ENCODE results near the gene APC.
A peak's percentile ranks its signal among the peaks of the same experiment; 100 is the strongest.

The APC gene

GRCh38 chr5:112732131-112732530, 5.6 kb upstream of the APC start:
- CTCF ChIA-PET: interaction anchor here (0.7 kb wide), 1 partner anchor 226 kb away, joined by 3 read pairs; no protein-coding TSS in a partner anchor
- POLR2A ChIA-PET (ENCODE audit: low non-redundant PET): no interaction called here
- TF ChIP-seq CTCF (conservative IDR thresholded peaks at IDR 0.05; ENCODE audit: low read depth): no peak
- DNase-seq (ENCODE audit: low spot score): no peak
- H3K27ac ChIP-seq: no peak overlapping the region

- ChIA-PET CTCF (no interaction called here), POLR2A (ENCODE audit: low non-redundant PET) (no interaction called here)
- no peak overlapping the region for H3K27ac ChIP-seq
- no peak for TF ChIP-seq CTCF (conservative IDR thresholded peaks at IDR 0.05; ENCODE audit: low read depth)
- DNase-seq (ENCODE audit: low spot score): no peak
Measured at GRCh38 chr5:112733586-112733985, 4.1 kb upstream of the APC start.

GRCh38 chr5:112734597-112734996, 3.1 kb upstream of the APC start:
- H3K27ac ChIP-seq: no peak overlapping the region
- ChIA-PET CTCF (interaction anchor here (0.8 to 1.3 kb wide), 2 partner anchors 10 to 86 kb away, joined by 5 to 6 read pairs; no protein-coding TSS in a partner anchor), POLR2A (ENCODE audit: low non-redundant PET) (no interaction called here)
- TF ChIP-seq CTCF (conservative IDR thresholded peaks at IDR 0.05; ENCODE audit: low read depth): no peak
- no peak for DNase-seq (ENCODE audit: low spot score)

GRCh38 chr5:112735702-112736101, 2.0 kb upstream of the APC start:
- DNase-seq (ENCODE audit: low spot score): peak; percentile 8
- CTCF ChIA-PET: interaction anchor here (0.8 to 1.0 kb wide), 2 partner anchors 74 to 185 kb away, joined by 3 read pairs; no protein-coding TSS in a partner anchor
- no peak for TF ChIP-seq CTCF (conservative IDR thresholded peaks at IDR 0.05; ENCODE audit: low read depth)
- POLR2A ChIA-PET (ENCODE audit: low non-redundant PET): no interaction called here
- no peak overlapping the region for H3K27ac ChIP-seq

GRCh38 chr5:112737070-112737462, 619 bp upstream of the APC start:
- ChIA-PET CTCF (interaction anchor here (0.6 to 1.6 kb wide), 5 partner anchors 9 to 317 kb away, joined by 3 to 10 read pairs (median 3); no protein-coding TSS in a partner anchor), POLR2A (ENCODE audit: low non-redundant PET) (interaction anchor here (1.0 kb wide), 1 partner anchor 9 kb away, joined by 3 read pairs; no protein-coding TSS in a partner anchor)
- no peak for TF ChIP-seq CTCF (conservative IDR thresholded peaks at IDR 0.05; ENCODE audit: low read depth)
- DNase-seq (ENCODE audit: low spot score): no peak
- H3K27ac ChIP-seq: peak overlapping the region; percentile 67

- ChIA-PET CTCF (interaction anchor here (0.5 to 1.6 kb wide), 6 partner anchors 19 to 553 kb away, joined by 3 to 10 read pairs (median 3); no protein-coding TSS in a partner anchor), POLR2A (ENCODE audit: low non-redundant PET) (no interaction called here)
- DNase-seq (ENCODE audit: low spot score): peak; percentile 12
- TF ChIP-seq CTCF (conservative IDR thresholded peaks at IDR 0.05; ENCODE audit: low read depth): no peak
- peak overlapping the region; percentile 67 for H3K27ac ChIP-seq
Measured at GRCh38 chr5:112738191-112738560, 491 bp downstream of the APC start.
